Measurements from ENCODE around the gene TMEM101.

The TMEM101 gene

GRCh38 chr17:44012391-44012790, 2.4 kb downstream of the TMEM101 start:
- no peak for DNase-seq (ENCODE audit: low spot score)
- no peak for ATAC-seq (ENCODE audit: low read depth)

DNA sequence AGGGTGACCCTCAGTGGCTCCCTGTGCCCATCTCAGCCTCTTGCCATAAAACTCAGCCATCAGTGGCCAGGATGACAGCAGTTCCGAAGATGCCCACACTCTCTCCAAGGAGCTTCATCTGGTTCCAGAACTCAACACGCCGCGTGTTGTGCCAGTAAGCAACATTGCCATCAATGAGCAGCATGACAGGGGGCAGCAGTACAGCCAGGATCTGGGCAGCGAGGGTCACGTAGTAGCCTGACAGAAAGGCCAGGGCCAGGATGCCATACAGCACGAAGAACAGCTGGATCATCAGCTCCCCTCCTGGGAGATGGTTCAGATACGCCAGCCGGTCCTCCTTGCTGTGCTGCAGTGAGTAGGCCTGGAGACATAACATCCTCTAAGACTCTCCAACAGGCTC, 2.9 kb downstream of the TMEM101 start:
- TF ChIP-seq, protein P1, sequence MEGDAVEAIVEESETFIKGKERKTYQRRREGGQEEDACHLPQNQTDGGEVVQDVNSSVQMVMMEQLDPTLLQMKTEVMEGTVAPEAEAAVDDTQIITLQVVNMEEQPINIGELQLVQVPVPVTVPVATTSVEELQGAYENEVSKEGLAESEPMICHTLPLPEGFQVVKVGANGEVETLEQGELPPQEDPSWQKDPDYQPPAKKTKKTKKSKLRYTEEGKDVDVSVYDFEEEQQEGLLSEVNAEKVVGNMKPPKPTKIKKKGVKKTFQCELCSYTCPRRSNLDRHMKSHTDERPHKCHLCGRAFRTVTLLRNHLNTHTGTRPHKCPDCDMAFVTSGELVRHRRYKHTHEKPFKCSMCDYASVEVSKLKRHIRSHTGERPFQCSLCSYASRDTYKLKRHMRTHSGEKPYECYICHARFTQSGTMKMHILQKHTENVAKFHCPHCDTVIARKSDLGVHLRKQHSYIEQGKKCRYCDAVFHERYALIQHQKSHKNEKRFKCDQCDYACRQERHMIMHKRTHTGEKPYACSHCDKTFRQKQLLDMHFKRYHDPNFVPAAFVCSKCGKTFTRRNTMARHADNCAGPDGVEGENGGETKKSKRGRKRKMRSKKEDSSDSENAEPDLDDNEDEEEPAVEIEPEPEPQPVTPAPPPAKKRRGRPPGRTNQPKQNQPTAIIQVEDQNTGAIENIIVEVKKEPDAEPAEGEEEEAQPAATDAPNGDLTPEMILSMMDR (IDR thresholded peaks at IDR 0.05; ENCODE audit: poor library complexity, severe bottlenecking) = no peak
- Histone ChIP-seq H3K9me3 (ENCODE audit: severe bottlenecking) (no peaks in the 10 kb centered on the region), H3K4me3 (ENCODE audit: severe bottlenecking) (no peak overlapping the region), H3K4me1 (ENCODE audit: insufficient read depth, poor library complexity, severe bottlenecking) (no peaks in the 10 kb centered on the region), H3K27ac (ENCODE audit: poor library complexity, severe bottlenecking) (no peak overlapping the region), H3K27me3 (ENCODE audit: insufficient read depth, poor library complexity, severe bottlenecking) (no peaks in the 10 kb centered on the region), H3K36me3 (ENCODE audit: low read depth) (peaks cover 33% of the 10 kb centered on the region)
- ATAC-seq (ENCODE audit: low read depth) (no peak), DNase-seq (ENCODE audit: low spot score) (no peak)

More at GRCh38 chr17:44012391-44012790, 2.4 kb downstream of the TMEM101 start:
- peaks cover 30% of the 10 kb centered on the region for H3K36me3 ChIP-seq (ENCODE audit: low read depth)
- no peaks in the 10 kb centered on the region for H3K27me3 ChIP-seq (ENCODE audit: insufficient read depth, poor library complexity, severe bottlenecking)
- no peak overlapping the region for H3K4me3 ChIP-seq (ENCODE audit: severe bottlenecking)
- TF ChIP-seq, protein P1 (IDR thresholded peaks at IDR 0.05; ENCODE audit: poor library complexity, severe bottlenecking) = no peak
- no peaks in the 10 kb centered on the region for H3K9me3 ChIP-seq (ENCODE audit: severe bottlenecking)
- H3K4me1 ChIP-seq (ENCODE audit: insufficient read depth, poor library complexity, severe bottlenecking) = no peaks in the 10 kb centered on the region
- no peak overlapping the region for H3K27ac ChIP-seq (ENCODE audit: poor library complexity, severe bottlenecking)

DNA sequence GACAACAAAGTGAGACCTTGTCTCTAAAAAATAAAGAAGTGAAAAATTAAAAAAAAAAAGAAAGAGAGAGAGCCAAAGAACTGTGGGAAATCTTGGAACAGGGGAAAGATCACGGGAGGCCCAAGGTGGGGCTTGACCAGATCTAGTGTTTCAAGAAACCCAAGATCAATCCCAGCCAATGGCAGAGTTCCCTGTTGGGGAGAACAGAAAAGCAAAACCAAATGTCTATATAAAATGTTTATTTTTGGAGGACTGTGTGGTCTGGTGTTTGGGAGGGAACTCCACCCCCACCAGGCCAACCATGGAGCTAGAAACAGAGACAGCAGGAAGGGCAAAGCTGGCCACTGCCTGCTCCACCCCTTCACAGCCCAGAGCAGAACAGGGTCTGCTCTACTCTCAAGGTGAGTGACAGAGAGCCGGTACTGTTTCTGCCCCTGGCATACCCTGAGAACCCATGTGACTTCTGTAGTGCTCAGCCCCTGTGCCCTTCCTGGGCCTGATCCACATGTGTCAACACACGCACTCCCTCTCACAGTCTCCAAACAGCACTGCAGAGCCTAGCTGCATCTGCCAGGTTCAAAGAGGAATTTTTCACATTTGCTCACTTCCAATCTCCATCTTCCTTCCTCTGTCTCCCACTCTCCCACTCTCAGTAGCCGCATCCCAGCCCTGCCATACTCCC, 3.7 kb downstream of the TMEM101 start:
- H3K27ac ChIP-seq (ENCODE audit: poor library complexity, severe bottlenecking) = no peak overlapping the region
- H3K36me3 ChIP-seq (ENCODE audit: low read depth) = peaks cover 33% of the 10 kb centered on the region
- no peaks in the 10 kb centered on the region for H3K9me3 ChIP-seq (ENCODE audit: severe bottlenecking)
- DNase-seq (ENCODE audit: low spot score) (no peak), ATAC-seq (ENCODE audit: low read depth) (no peak)
- TF ChIP-seq, protein P1 (IDR thresholded peaks at IDR 0.05; ENCODE audit: poor library complexity, severe bottlenecking) = no peak
- H3K4me1 ChIP-seq (ENCODE audit: insufficient read depth, poor library complexity, severe bottlenecking) = no peaks in the 10 kb centered on the region
- H3K27me3 ChIP-seq (ENCODE audit: insufficient read depth, poor library complexity, severe bottlenecking) = no peaks in the 10 kb centered on the region
- no peak overlapping the region for H3K4me3 ChIP-seq (ENCODE audit: severe bottlenecking)

GRCh38 chr17:44008205-44008909, 6.4 kb downstream of the TMEM101 start:
- Histone ChIP-seq H3K36me3 (ENCODE audit: low read depth) (peaks cover 33% of the 10 kb centered on the region), H3K9me3 (ENCODE audit: severe bottlenecking) (no peaks in the 10 kb centered on the region), H3K4me1 (ENCODE audit: insufficient read depth, poor library complexity, severe bottlenecking) (no peaks in the 10 kb centered on the region), H3K4me3 (ENCODE audit: severe bottlenecking) (no peak overlapping the region), H3K27me3 (ENCODE audit: insufficient read depth, poor library complexity, severe bottlenecking) (no peaks in the 10 kb centered on the region), H3K27ac (ENCODE audit: poor library complexity, severe bottlenecking) (peak overlapping the region; percentile 64)
- TF ChIP-seq, protein P1 (IDR thresholded peaks at IDR 0.05; ENCODE audit: poor library complexity, severe bottlenecking) = no peak
- no peak for ATAC-seq (ENCODE audit: low read depth)
- no peak for DNase-seq (ENCODE audit: low spot score)
